GM12892 (cell line): ENCODE data around the gene HSPA9.

Source experiments
- POLR2A ChIP-seq: IDR thresholded peaks from 2 replicates; pipeline ENCODE4 v1.6.1; 2011; ENCODE audit warnings: low read depth, low read length, control low read depth
- TAF1 ChIP-seq: IDR thresholded peaks from 2 replicates; pipeline ENCODE4 v1.6.1; 2011; ENCODE audit warnings: low read depth, mild to moderate bottlenecking, control low read depth, low read length, borderline replicate concordance

- TF ChIP-seq TAF1 (no peak), POLR2A (no peak)
Observed at GRCh38 chr5:138559937-138560336, 15.3 kb downstream of the HSPA9 start.
